Neural cell (in vitro differentiated cells): ENCODE measurements around the gene CERKL. TPM values are rescaled to one million over a fixed set of nuclear protein-coding genes. Genes with fewer than 3 reads are reported as not detected.

Source experiments
- H2AFZ ChIP-seq: fragments of 200-600, 300-800 bp; sonication (generic), shearing (Covaris generic); 2 replicates; pipeline ENCODE4 v1.6.0; 2014; ENCODE audit warnings: low read depth, mild to moderate bottlenecking, antibody characterized with exemption, low read length, moderate library complexity
- H3F3A ChIP-seq: fragments of 200-600 bp; shearing (Covaris generic); 2 replicates; pipeline ENCODE4 v1.6.1; 2016; ENCODE audit warnings: mild to moderate bottlenecking, moderate library complexity, mixed read lengths, antibody characterized with exemption, low read length; ENCODE audit not compliant: insufficient read depth, poor library complexity, severe bottlenecking
- H3K27ac ChIP-seq: fragments of 200-600, 300-800 bp; sonication (generic), shearing (Covaris generic); 2 replicates; pipeline ENCODE4 v1.5.1; 2014; ENCODE audit warnings: mild to moderate bottlenecking, low read length, moderate library complexity
- H3K27me3 ChIP-seq: fragments of 300-800, 200-600 bp; sonication (generic), shearing (Covaris generic); 2 replicates; pipeline ENCODE4 v1.6.0; 2014; ENCODE audit warnings: mild to moderate bottlenecking, low read depth, low read length, moderate library complexity; ENCODE audit not compliant: insufficient read depth
- H3K36me3 ChIP-seq: fragments of 300-800, 200-600 bp; sonication (generic), shearing (Covaris generic); 2 replicates; pipeline ENCODE4 v1.5.1; 2014; ENCODE audit warnings: mild to moderate bottlenecking, antibody characterized with exemption, low read length, moderate library complexity; ENCODE audit not compliant: insufficient read depth
- H3K4me2 ChIP-seq: fragments of 300-800, 200-600 bp; sonication (generic), shearing (Covaris generic); 2 replicates; pipeline ENCODE4 v1.6.0; 2014; ENCODE audit warnings: mild to moderate bottlenecking, low read length
- H3K4me3 ChIP-seq: fragments of 300-800, 200-600 bp; sonication (generic), shearing (Covaris generic); 2 replicates; pipeline ENCODE4 v1.5.1; 2014; ENCODE audit warnings: mild to moderate bottlenecking, low read length, moderate library complexity
- H3K79me2 ChIP-seq: fragments of 200-600 bp; shearing (Covaris generic); replicated peaks from 2 replicates; pipeline ENCODE4 v1.6.0; 2014; ENCODE audit warnings: mild to moderate bottlenecking, low read length, moderate library complexity; ENCODE audit not compliant: insufficient read depth
- H3K9ac ChIP-seq: fragments of 300-800, 200-600 bp; sonication (generic), shearing (Covaris generic); 2 replicates; pipeline ENCODE4 v1.6.1; 2016; ENCODE audit warnings: mild to moderate bottlenecking, low read length, mixed read lengths
- H3K9me2 ChIP-seq: fragments of 200-600 bp; shearing (Covaris generic); 2 replicates; pipeline ENCODE4 v1.6.1; 2016; ENCODE audit warnings: mild to moderate bottlenecking, low read length, mixed read lengths; ENCODE audit not compliant: insufficient read depth
- H3K9me3 ChIP-seq: fragments of 200-600, 300-800 bp; sonication (generic), shearing (Covaris generic); 2 replicates; pipeline ENCODE4 v1.6.1; 2016; ENCODE audit warnings: mild to moderate bottlenecking, mixed run types, low read length, moderate library complexity, mixed read lengths
- H4K20me1 ChIP-seq: fragments of 200-600 bp; shearing (Covaris generic); 2 replicates; pipeline ENCODE4 v1.6.1; 2016; ENCODE audit warnings: mild to moderate bottlenecking, mixed run types; ENCODE audit not compliant: insufficient read depth
- CTCF ChIP-seq: fragments of 450-650 bp; IDR thresholded peaks from 2 replicates; pipeline ENCODE4 v1.5.1; 2014; ENCODE audit warnings: antibody characterized with exemption, mild to moderate bottlenecking, moderate library complexity; ENCODE audit not compliant: poor library complexity, severe bottlenecking
- EP300 ChIP-seq: fragments of 450-650 bp; conservative IDR thresholded peaks from 2 replicates; pipeline ENCODE4 v1.6.1; 2014; ENCODE audit warnings: antibody characterized with exemption, mild to moderate bottlenecking, moderate library complexity; ENCODE audit not compliant: poor library complexity, severe bottlenecking
- EZH2 ChIP-seq: fragments of 200-600, 300-800 bp; shearing (Covaris generic), sonication (generic); IDR thresholded peaks from 2 replicates; pipeline ENCODE4 v1.6.1; 2014; ENCODE audit warnings: antibody characterized with exemption, low read length, borderline replicate concordance, mild to moderate bottlenecking; ENCODE audit not compliant: insufficient read depth, poor library complexity, severe bottlenecking
- MXI1 ChIP-seq: fragments of 450-650 bp; conservative IDR thresholded peaks from 2 replicates; pipeline ENCODE4 v1.6.1; 2014; ENCODE audit warnings: antibody characterized with exemption, mild to moderate bottlenecking; ENCODE audit not compliant: poor library complexity, severe bottlenecking
- POLR2AphosphoS5 ChIP-seq: IDR thresholded peaks from 2 replicates; pipeline ENCODE4 v1.6.1; 2012
- RAD21 ChIP-seq: fragments of 450-650 bp; conservative IDR thresholded peaks from 2 replicates; pipeline ENCODE4 v1.6.1; 2014; ENCODE audit warnings: antibody characterized with exemption, mild to moderate bottlenecking, moderate library complexity
- REST ChIP-seq: IDR thresholded peaks from 2 replicates; pipeline ENCODE4 v1.6.1; 2012; ENCODE audit warnings: borderline replicate concordance
- SMC3 ChIP-seq: fragments of 450-650 bp; conservative IDR thresholded peaks from 2 replicates; pipeline ENCODE4 v1.6.1; 2014; ENCODE audit warnings: antibody characterized with exemption, mild to moderate bottlenecking, moderate library complexity; ENCODE audit not compliant: poor library complexity
- TAF1 ChIP-seq: IDR thresholded peaks from 2 replicates; pipeline ENCODE4 v1.6.1; 2012; ENCODE audit warnings: low read depth
- polyA plus RNA-seq: library from polyadenylated mRNA; depleted of rRNA; stranded (reverse); fragments of >200 nt; gene quantifications from 2 replicates; pipeline ENCODE4 v1.2.3, GENCODE V29; 2014

The CERKL gene
- polyA plus RNA-seq, 1 donor from 2014 or later, result not detected

- no peaks in the 10 kb centered on the region for H3K9me2 ChIP-seq
- no peaks in the 10 kb centered on the region for H3K9me3 ChIP-seq
- no peaks in the 10 kb centered on the region for H4K20me1 ChIP-seq
- H3K4me3 ChIP-seq, result no peak overlapping the region
- no peak overlapping the region for H3K4me2 ChIP-seq
- TF ChIP-seq EZH2 (no peak), TAF1 (no peak), RAD21 (no peak), REST (no peak), SMC3 (no peak), EP300 (no peak), POLR2AphosphoS5 (no peak), CTCF (no peak), MXI1 (no peak)
- H2AFZ ChIP-seq, result no peak overlapping the region
- H3K9ac ChIP-seq, result no peak overlapping the region
- H3K79me2 ChIP-seq, result no peaks in the 10 kb centered on the region
- H3K36me3 ChIP-seq, result no peaks in the 10 kb centered on the region
- H3F3A ChIP-seq, result no peaks in the 10 kb centered on the region
- H3K27me3 ChIP-seq, result no peaks in the 10 kb centered on the region
- H3K27ac ChIP-seq, result no peak overlapping the region
Observed at GRCh38 chr2:181576431-181576830, 80.5 kb downstream of the CERKL start.

GRCh38 chr2:181575650-181576025 lies 81.3 kb downstream of the CERKL start:
- H3K27me3 ChIP-seq, result no peaks in the 10 kb centered on the region
- H3K4me3 ChIP-seq, result no peak overlapping the region
- TF ChIP-seq MXI1 (no peak), REST (no peak), EZH2 (no peak), EP300 (no peak), CTCF (no peak), SMC3 (no peak), RAD21 (no peak), POLR2AphosphoS5 (no peak)
- no peak overlapping the region for H2AFZ ChIP-seq
- H3K9me3 ChIP-seq, result no peaks in the 10 kb centered on the region
- H4K20me1 ChIP-seq, result no peaks in the 10 kb centered on the region
- no peak overlapping the region for H3K9ac ChIP-seq
- H3K4me2 ChIP-seq, result no peak overlapping the region
- H3K36me3 ChIP-seq, result no peaks in the 10 kb centered on the region
- H3F3A ChIP-seq, result no peaks in the 10 kb centered on the region
- H3K9me2 ChIP-seq, result no peaks in the 10 kb centered on the region
- H3K79me2 ChIP-seq, result no peaks in the 10 kb centered on the region
- H3K27ac ChIP-seq, result no peak overlapping the region
